Right cardiac atrium (tissue), 5 donors: ENCODE results near the gene ARL3. TPM values are rescaled to one million over a fixed set of nuclear protein-coding genes. Genes with fewer than 3 reads are reported as not detected.

Source experiments
- ATAC-seq, 2 donors: fragments of 200-7000 bp; cut with Tn5 transposase; one replicate each; pipeline versions ENCODE4 v1.8.0 to v1.9.1; 2020; ENCODE audit warnings: moderate library complexity in 2 of 2, mild to moderate bottlenecking in 1 of 2
- DNase-seq, 3 donors: peaks; one replicate each; pipeline ENCODE4 v3.0.0-alpha.2; 2020
- H3K27ac ChIP-seq: one replicate; pipeline ENCODE4 v1.5.1; 2013; ENCODE audit warnings: mild to moderate bottlenecking, low read length, control low read depth, moderate library complexity
- H3K27me3 ChIP-seq: one replicate; pipeline ENCODE4 v1.6.1; 2013; ENCODE audit not compliant: control insufficient read depth, insufficient read depth
- H3K4me1 ChIP-seq: one replicate; pipeline ENCODE4 v1.6.1; 2013; ENCODE audit warnings: low read length; ENCODE audit not compliant: control insufficient read depth, insufficient read depth
- H3K4me3 ChIP-seq: one replicate; pipeline ENCODE4 v1.5.1; 2013; ENCODE audit warnings: low read length, control low read depth
- H3K9me3 ChIP-seq: one replicate; pipeline ENCODE4 v1.6.1; 2013; ENCODE audit warnings: low read length; ENCODE audit not compliant: control insufficient read depth
- WGBS: extraction: QIAGEN DNeasy Blood & Tissue Kit; methylation state at CpG from one replicate; pipeline ENCODE4 v1.1.7; 2013; 5-methylcytosine and 5-hydroxymethylcytosine counted together
- intact Hi-C, 4 donors: fragments of 100-400 bp; cut with DNase I; formaldehyde crosslinking; loops; one replicate each; pipeline versions ENCODE4 v1.11.0 to v1.14.0; 2022 to 2023
- polyA plus RNA-seq: library from polyadenylated mRNA; stranded (reverse); fragments of 200-250 nt; gene quantifications from one replicate; pipeline ENCODE4 v1.2.3, GENCODE V29; 2013
- total RNA-seq, 4 donors: library from RNA; stranded (reverse); fragmentation: NEBNext Ultra II Directional; extraction: Animal tissue kit (Norgen Biotek cat#: 25700); gene quantifications; one replicate each; pipeline ENCODE4 v1.2.1, GENCODE V29; 2021
- donor health status: healthy with polysubstance abuse.
- donor health status: DM: no; HTN: yes; CAD: no.
- donor health status: DM: no; HTN: no; CAD: no.
- donor health status: DM: no; HTN: yes; CAD: no; lungs with severe emphysema.
- donor health status: DM: yes; HTN: yes; CAD: no.

Gene ARL3
- total and polyA plus RNA-seq, 5 donors: 13.0 to 18.3 (median 15.2) TPM

- ATAC-seq (peak; percentile 9), DNase-seq (peak; percentile 84 to 94 (median 94))
- peaks cover 25% of the 10 kb centered on the region for H3K4me1 ChIP-seq
- no peaks in the 10 kb centered on the region for H3K9me3 ChIP-seq
- under 1% methylated on average over 62 of the region's 62 CpGs for WGBS
- intact Hi-C loops: loop anchor here in 2 of 4 donors (5.0 kb wide), 2 partner anchors 48 to 67 kb away; partner anchors contain the start of genes ARL3 (in 1 of the 2) and SFXN2 (in 1 of the 2)
- H3K4me3 ChIP-seq: peak overlapping the region; percentile 93
- peak overlapping the region; percentile 98 for H3K27ac ChIP-seq
- H3K27me3 ChIP-seq: no peaks in the 10 kb centered on the region
Observed at GRCh38 chr10:102644646-102645387, 69.4 kb downstream of the ARL3 start.

DNA sequence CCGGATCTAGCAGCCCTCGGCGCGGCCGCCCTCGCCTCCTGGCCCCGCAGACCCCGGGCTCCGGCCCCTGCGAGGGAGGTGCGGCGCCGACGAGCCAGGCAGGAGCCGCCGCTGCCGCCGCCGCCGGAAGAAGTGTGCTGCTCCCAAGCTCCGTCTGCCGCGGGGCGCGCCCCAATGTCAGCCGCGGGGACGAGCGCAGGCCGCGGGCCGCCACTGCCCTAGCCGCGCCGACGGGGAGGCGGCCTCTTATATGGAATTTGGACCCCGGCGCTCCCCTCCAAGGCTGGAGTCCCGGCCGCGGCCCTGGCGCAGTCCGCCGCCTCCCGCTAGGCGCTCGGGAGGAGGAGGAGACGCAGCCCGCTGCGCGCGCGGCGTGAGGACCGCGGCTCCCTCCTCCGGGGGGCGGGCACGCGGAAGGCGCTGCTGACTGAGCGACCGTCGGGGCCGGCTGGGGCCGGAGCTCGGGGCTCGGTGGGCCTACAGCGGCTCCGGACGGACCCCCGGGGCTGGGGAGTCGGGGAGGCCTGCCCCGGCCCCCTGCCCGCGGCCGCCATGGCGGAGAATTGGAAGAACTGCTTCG is 70.0 kb downstream of the ARL3 start, which contains the start of gene TRIM8:
TSS of gene TRIM8 (plus strand) at position 414 of the 580 bp plus-strand sequence. CDS start at position 553, 139 bp downstream.
- no peak for ATAC-seq
- under 1% methylated on average over 80 of the region's 80 CpGs for WGBS

GRCh38 chr10:102643336-102644065 is 70.7 kb downstream of the ARL3 start:
- no peaks in the 10 kb centered on the region for H3K9me3 ChIP-seq
- H3K4me1 ChIP-seq: peaks cover 12% of the 10 kb centered on the region
- WGBS: under 1% methylated on average over 76 of the region's 76 CpGs
- H3K27ac ChIP-seq: peak overlapping the region; percentile 98
- peak; percentile 74 to 89 (median 89) for DNase-seq
- no peaks in the 10 kb centered on the region for H3K27me3 ChIP-seq
- peak; percentile 5 to 28 for ATAC-seq
- intact Hi-C loops: no loop called here
- H3K4me3 ChIP-seq: peak overlapping the region; percentile 93

More for the DNA sequence above, 70.0 kb downstream of the ARL3 start, which contains the start of gene TRIM8:
- intact Hi-C loops: no loop called here
- DNase-seq: peak; percentile 56 to 85 (median 84)
- Histone ChIP-seq H3K9me3 (no peaks in the 10 kb centered on the region), H3K27ac (peak within 1 kb of the TSS; percentile 98), H3K4me1 (peaks cover 19% of the 10 kb centered on the region), H3K27me3 (no peaks in the 10 kb centered on the region), H3K4me3 (peak within 1 kb of the TSS; percentile 93)

DNA sequence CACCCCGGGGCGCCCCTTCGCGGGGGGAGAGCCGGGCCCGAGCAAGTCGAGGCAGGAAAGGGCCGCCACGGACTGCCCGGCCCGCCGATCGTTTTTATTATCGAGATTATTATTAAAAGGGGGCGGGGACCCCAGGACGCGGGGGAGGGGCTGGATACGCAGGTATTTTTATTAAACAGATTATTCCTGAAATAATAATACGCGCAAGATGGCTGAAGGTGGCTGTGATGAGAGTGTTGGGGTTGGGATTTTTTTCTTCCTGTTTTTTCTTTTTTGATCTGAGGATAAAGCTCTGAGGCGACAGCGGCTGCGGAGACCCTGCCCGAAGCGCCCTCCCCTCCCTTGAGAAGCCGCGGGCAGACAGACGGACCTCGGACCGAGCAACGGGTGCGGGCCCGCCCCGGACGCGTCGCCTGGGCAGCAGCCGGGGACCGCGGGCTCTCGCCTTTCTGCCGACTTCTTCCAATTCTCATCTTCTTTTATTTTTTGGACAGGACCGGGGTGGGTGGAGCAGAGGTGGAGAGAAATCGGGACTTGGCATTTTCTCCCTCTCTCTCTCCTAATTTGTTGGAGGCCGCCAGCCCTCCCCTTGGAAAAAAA is 71.4 kb downstream of the ARL3 start:
- WGBS: under 1% methylated on average over 45 of the region's 45 CpGs
- peak overlapping the region; percentile 93 for H3K4me3 ChIP-seq
- ATAC-seq (peak in 1 of 2 donors; percentile 9), DNase-seq (peak; percentile 74 to 90 (median 89))
- H3K27me3 ChIP-seq: no peaks in the 10 kb centered on the region
- peaks cover 6% of the 10 kb centered on the region for H3K4me1 ChIP-seq
- intact Hi-C loops: no loop called here
- peak overlapping the region; percentile 96 for H3K27ac ChIP-seq
- no peaks in the 10 kb centered on the region for H3K9me3 ChIP-seq

DNA sequence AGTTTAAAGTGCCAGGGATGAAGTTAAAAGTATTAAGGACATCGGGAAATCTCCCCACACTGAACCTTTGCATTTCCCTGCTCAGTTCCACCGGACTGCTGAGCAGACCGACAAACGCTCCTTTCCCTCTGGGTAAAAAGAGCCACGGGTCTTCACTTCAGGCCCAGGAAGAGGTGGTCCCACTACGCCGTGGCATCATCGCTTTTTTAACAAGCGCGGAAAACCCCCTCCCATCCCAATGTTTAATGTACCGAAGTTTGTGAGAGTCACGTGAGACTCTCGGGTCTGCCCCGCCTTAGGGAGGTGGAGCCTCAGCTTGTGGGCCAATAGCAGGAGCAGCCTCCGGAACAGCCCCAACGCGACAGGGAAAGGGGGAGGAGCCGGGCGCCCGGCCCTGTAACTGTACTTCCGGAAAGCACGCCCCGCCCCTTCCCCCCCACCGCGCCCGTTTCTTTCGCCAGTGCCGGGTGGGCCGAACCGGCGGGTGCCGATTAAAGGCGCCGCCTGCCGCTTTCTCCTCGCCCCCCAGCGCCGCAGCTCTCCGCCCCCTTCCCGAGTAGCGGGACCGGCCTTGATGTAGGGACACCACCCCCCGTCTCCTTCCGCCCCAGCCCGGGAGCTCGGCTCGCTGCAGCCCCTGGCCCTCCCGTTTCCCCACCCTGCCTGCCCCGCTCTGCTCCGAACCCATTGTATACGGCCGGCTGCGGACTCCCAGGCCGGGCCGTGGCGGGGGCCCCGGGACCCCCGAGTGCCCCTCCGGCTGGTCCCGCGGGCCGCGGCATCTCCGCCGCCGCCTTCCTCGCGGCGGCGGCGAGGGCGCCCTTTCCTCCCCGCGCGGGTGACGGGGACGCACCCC is 72.1 kb downstream of the ARL3 start:
- ATAC-seq (peak; percentile 79 to 86), DNase-seq (peak; percentile 99 to 100 (median 100))
- WGBS: under 1% methylated on average over 77 of the region's 77 CpGs
- peak overlapping the region; percentile 96 for H3K27ac ChIP-seq
- peak overlapping the region; percentile 93 for H3K4me3 ChIP-seq
- no peaks in the 10 kb centered on the region for H3K4me1 ChIP-seq
- no peaks in the 10 kb centered on the region for H3K27me3 ChIP-seq
- no peaks in the 10 kb centered on the region for H3K9me3 ChIP-seq
- intact Hi-C loops: no loop called here

DNA sequence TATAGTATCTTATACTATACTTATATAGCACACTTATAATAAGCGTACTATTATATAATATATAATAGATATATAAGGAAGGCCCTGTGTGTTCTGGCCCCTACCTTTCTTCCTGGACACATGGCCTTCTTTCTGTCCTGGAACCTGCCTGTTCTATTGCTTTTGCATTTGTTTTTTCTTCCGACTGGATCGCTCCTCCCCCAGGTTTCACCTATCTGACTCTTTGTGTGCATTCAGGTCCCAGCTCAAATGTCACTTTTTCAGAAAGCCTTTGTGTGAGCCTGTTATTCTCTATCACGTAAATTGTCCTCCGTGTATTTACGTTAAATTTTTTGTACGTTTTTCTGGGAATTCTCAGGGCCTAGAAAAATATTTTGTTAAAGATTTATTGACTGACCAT is 72.8 kb downstream of the ARL3 start:
- intact Hi-C loops: no loop called here
- peak in 2 of 3 donors; percentile 6 to 17 for DNase-seq
- ATAC-seq: no peak
- H3K9me3 ChIP-seq: no peaks in the 10 kb centered on the region
- WGBS: 29% methylated on average over 7 of the region's 7 CpGs
- H3K27me3 ChIP-seq: no peaks in the 10 kb centered on the region
- H3K27ac ChIP-seq: peak overlapping the region; percentile 50
- H3K4me1 ChIP-seq: no peaks in the 10 kb centered on the region
- H3K4me3 ChIP-seq: peak overlapping the region; percentile 67

DNA sequence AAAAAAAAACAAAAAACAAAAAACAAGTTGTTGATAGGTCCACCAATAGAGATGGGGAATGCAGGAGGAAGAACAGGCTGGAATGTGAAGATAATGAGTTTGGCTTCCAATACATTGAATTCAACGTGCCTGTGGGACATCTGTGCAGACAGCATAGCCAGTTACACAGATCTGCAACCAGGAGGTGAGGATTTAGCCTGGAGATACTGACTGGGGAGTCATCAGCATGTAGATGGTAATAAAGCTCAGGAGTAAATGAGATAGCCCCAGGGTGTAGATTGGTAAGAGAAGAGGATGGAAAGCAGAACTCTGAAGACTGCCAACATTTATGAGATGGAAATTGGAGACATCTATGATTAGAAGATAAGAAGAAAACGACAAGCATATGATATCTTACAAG is 74.7 kb downstream of the ARL3 start:
- WGBS: 11% methylated on average over 2 of the region's 2 CpGs
- no peaks in the 10 kb centered on the region for H3K27me3 ChIP-seq
- no peak overlapping the region for H3K4me3 ChIP-seq
- H3K27ac ChIP-seq: no peak overlapping the region
- H3K4me1 ChIP-seq: no peaks in the 10 kb centered on the region
- no peak for DNase-seq
- no peak for ATAC-seq
- intact Hi-C loops: no loop called here
- H3K9me3 ChIP-seq: no peaks in the 10 kb centered on the region

GRCh38 chr10:102635377-102635776 is 78.8 kb downstream of the ARL3 start:
- intact Hi-C loops: no loop called here
- H3K4me1 ChIP-seq: peaks cover 18% of the 10 kb centered on the region
- DNase-seq: peak in 2 of 3 donors; percentile 12 to 30
- 35% methylated on average over 4 of the region's 4 CpGs for WGBS
- no peaks in the 10 kb centered on the region for H3K9me3 ChIP-seq
- H3K27ac ChIP-seq: no peak overlapping the region
- no peak overlapping the region for H3K4me3 ChIP-seq
- ATAC-seq: no peak
- no peaks in the 10 kb centered on the region for H3K27me3 ChIP-seq

DNA sequence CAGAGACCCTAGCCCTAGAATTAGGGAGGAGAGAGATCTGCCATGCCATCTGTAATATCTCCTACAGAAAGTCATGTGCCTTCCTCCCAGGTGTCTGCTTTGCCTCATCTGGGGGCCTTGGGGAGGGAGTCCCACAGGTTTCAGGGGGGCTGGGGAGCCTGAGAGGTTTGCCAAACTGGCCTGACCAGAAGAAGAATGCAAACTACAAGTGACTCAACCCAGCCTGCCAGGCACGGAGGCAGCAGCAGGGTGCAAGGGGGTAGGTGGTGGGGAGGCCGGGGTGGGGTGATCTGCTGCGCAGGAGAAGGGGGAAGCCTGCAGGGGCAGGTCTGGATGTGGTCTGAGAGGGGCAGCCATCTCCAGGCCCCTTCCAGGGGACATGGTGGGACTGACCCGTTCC is 79.5 kb downstream of the ARL3 start:
- Histone ChIP-seq H3K4me1 (peaks cover 18% of the 10 kb centered on the region), H3K27me3 (no peaks in the 10 kb centered on the region), H3K9me3 (no peaks in the 10 kb centered on the region), H3K4me3 (no peak overlapping the region), H3K27ac (no peak overlapping the region)
- DNase-seq (peak in 2 of 3 donors; percentile 25 to 28), ATAC-seq (no peak)
- intact Hi-C loops: no loop called here
- WGBS: 77% methylated on average over 4 of the region's 4 CpGs

DNA sequence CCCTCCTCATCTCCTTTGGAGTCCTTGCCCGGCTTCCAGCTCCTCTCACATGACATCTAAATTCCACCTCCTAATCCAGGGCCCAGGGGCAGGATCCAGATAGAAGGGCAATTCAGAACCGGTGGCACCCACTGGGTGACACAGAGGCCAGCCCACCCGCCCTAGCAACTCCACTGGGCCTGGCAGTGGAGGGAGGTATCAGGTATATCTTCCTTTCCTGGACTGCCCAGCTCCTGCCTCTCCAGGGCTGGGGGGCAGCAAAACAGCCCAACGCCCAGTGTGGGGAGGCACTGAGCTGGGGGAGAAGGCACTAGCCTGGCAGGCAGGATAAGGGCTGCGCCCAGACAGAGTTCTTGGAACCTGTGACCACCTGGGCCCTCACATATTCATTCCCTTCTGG is 80.3 kb downstream of the ARL3 start:
- intact Hi-C loops: no loop called here
- H3K27me3 ChIP-seq: no peaks in the 10 kb centered on the region
- no peak overlapping the region for H3K4me3 ChIP-seq
- peaks cover 18% of the 10 kb centered on the region for H3K4me1 ChIP-seq
- ATAC-seq (no peak), DNase-seq (peak; percentile 13 to 45 (median 43))
- 78% methylated on average over 5 of the region's 5 CpGs for WGBS
- H3K27ac ChIP-seq: peak overlapping the region; percentile 74
- no peaks in the 10 kb centered on the region for H3K9me3 ChIP-seq
